GM19035 (cell line): ENCODE data around the gene LRRC73.
"Not testable (repeated sequence)": the region's sequence is repeated elsewhere in the genome, so short reads cannot be mapped to it uniquely, and the experiment has no call there.

Experiments
- ATAC-seq: cut with Tn5 transposase; IDR thresholded peaks from one replicate; pipeline ENCODE4 v1.9.1; 2021; ENCODE audit not compliant: unreplicated experiment

LRRC73 gene

DNA sequence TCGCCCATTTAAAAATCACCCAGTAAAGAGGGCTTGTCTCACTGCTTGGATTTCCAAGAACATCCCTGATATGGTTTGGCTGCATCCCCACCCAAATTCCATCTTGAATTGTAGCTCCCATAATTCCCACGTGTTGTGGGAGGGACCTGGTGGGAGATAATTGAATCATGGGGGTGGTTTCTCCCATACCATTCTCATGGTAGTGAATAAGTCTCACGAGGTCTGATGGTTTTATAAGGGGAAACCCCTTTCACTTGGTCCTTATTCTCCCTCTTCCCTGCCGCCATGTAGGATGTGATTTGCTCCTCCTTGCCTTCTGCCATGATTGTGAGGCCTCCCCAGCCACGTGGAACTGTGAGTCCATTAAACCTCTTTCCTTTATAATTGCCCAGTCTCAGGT lies 42.9 kb downstream of the LRRC73 start:
- not testable (repeated sequence) for ATAC-seq

DNA sequence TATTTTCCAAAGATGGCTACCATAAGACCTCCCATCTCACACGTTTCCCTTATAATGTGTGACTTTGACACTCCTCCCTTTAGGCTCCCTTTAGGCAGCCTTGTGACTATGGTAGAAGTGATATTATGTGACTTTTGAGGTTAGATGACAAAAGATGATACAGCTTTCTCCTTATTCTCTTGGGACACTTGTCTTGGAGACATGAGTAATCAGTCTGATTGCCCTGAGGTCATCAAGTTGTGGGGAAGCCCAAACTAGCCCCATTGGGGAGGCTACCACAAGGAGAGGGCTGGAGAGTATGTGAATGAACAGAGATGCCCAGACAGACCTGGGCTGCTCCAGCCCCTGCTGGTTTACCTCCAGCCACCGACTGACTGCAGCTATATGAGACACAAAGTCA lies 44.2 kb downstream of the LRRC73 start:
- no peak for ATAC-seq

DNA sequence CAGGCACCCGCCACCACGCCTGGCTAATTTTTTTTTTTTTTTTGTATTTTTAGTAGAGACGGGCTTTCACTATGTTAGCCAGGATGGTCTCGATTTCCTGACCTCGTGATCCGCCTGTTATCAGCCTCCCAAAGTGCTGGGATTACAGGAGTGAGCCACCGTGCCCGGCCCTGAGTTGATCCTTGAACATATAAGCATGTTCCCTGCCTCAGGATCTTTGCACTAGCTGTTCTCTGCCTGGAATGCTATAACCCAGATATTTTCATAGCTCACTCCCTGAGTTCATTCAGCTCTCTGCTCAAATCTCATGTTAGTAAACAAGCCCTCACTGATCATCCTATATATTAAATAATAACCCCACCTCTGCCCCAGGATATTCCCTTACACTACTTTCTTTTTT lies 45.8 kb downstream of the LRRC73 start:
- ATAC-seq, result no peak

DNA sequence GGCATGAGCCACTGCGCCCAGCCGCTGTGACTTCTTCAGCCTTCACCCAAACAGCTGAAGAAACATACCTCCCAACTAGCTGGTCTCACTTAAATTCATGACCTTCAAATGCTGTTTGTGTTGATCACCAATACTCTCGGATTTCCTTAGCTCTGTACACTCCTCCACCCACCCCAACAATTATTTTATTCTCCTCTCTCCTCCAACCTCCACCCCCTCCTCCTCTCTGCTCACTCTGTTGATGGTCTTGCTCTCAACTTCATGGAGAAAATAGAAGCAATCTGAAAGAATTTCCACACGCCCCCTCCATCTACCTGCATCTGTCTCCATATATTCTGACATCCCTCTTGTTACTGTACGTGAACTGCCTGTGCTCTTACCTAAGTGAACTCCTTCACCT lies 48.2 kb downstream of the LRRC73 start:
- no peak for ATAC-seq

DNA sequence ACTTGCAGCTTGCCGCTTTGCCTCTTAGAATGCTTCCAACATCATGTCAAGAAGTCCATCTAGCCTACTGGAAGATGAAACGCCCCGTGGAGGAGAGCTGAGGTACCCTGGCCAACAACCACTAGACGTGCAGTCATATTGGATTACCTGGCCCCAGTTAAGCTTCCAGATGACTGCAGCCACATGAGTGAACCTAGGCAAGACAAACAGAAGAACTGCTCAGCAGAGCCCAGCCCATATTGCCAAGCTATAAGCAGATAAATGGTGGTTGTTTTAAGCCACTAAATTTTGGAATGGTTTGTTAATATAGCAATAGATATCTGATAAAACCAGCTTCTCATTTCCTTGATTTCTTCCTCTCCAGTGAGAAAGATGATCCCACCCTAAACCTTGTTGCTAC lies 50.1 kb downstream of the LRRC73 start:
- ATAC-seq, result no peak

DNA sequence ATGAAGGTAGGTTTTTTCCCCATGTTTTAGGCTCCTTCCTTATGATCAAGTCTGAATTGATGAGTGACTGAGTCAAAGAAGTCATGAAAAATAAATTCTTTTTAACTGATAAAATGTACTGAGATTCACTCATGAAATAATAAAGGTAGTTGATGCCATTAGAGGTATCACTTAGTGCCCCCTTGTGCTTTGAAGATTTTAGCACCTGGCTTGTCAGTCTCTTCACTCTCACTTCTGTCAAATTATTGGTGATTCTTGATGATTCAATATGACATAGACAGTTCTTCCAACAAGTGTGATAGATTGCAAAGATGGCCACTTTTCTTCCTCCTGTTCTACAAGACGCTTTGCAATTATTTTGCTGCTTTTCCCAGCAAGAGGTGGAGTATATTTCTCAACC lies 50.6 kb downstream of the LRRC73 start:
- no peak for ATAC-seq

DNA sequence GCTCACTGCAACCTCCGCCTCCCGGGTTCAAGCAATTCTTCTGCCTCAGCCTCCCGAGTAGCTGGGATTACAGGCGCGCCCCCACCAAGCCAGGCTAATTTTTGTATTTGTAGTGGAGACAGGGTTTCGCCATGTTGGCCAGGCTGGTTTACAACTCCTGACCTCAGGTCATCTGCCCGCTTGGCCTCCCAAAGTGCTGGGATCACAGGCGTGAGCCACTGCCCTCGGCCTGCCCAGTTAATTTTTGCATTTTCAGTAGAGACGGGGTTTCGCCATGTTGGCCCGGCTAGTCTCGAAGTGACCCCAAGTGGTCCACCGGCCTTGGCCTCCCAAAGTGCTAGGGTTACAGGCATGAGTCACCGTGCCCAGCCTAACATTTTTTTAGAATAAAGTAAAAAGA lies 52.0 kb downstream of the LRRC73 start:
- not testable (repeated sequence) for ATAC-seq

DNA sequence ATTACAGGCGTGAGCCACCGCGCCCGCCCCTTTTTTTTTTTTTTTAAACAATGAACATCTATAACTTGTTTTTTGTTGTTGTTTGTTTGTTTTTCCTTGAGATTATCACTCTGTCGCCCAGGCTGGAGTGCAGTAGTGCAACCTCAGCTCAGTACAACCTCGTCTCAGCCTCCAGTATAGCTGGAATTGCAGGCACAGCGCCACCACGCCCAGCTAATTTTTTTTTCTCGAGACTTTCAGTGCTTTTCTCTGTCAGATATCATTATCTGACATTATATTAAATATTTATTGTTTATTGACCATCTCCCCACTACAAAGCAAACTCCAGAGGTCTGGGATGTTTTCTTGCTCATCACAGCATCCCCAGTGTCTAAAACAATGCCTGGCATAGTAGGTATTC lies 52.5 kb downstream of the LRRC73 start:
- no peak for ATAC-seq
